HG03457 (cell line): ENCODE results near the gene DENND4B.
"Not testable (repeated sequence)": the region's sequence is repeated elsewhere in the genome, so short reads cannot be mapped to it uniquely, and the experiment has no call there.

ENCODE experiments used
- ATAC-seq: cut with Tn5 transposase; IDR thresholded peaks from one replicate; pipeline ENCODE4 v1.9.1; 2021; ENCODE audit warnings: moderate number of reproducible peaks; ENCODE audit not compliant: unreplicated experiment

Gene DENND4B

DNA sequence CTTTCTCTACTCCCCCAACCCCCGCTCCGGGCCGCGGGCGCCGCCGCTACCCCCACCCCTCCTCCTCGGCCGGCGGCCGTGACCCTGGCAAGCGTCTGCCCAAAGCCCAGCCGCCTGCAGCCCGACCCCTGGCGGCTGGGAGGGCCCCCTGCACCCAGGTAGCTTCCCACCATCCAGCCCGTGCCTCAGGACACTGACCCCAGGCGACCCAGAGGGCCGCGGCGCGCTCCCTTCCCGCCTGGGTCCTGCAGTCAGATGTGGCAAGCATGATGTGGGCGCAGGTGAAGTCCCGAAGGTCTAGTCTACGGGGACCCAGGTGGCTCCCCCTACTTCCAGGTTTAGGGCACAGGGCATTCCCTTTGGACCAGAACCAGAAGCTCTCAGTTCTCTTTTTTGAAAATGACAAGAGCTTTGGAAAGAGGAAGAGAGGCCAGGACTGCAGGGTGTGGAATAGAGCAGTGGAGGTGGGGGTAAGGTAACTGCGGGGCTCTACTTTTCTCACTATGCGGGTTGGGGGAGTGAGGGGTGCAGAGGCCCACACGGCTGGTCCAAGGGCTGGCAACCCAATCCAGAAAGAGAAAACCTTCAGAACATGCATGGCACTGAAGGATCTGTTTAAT, at the start of gene DENND4B:
TSS of gene DENND4B (minus strand) at position 97 of the 620 bp plus-strand sequence. CDS start 2,344 bp downstream, outside the sequence.
- ATAC-seq: peak; percentile 43

GRCh38 chr1:153995640-153996039, 49.1 kb upstream of the DENND4B start:
- ATAC-seq: no peak

GRCh38 chr1:153995202-153995601, 48.7 kb upstream of the DENND4B start:
- no peak for ATAC-seq

DNA sequence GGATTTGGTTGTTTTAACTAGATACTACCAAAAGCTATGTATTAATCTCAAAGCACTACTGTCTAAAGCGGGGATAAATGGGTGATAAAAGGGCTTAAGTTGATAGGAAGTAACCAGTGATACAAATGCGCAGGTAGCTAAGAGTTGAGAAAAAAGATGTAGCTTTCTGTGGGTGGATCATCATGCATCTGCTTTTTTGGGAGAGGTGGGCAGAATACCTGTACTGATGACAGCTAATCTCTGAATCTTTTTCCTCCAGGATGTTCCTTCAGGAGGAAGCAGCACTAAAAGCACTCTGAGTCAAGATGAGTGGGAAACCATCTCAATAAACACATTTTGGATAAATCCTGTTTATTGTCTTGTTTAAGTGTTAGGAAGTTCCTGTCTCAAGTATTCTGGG, 45.3 kb upstream of the DENND4B start:
- no peak for ATAC-seq

GRCh38 chr1:153991151-153991630, 44.7 kb upstream of the DENND4B start:
- ATAC-seq: no peak

DNA sequence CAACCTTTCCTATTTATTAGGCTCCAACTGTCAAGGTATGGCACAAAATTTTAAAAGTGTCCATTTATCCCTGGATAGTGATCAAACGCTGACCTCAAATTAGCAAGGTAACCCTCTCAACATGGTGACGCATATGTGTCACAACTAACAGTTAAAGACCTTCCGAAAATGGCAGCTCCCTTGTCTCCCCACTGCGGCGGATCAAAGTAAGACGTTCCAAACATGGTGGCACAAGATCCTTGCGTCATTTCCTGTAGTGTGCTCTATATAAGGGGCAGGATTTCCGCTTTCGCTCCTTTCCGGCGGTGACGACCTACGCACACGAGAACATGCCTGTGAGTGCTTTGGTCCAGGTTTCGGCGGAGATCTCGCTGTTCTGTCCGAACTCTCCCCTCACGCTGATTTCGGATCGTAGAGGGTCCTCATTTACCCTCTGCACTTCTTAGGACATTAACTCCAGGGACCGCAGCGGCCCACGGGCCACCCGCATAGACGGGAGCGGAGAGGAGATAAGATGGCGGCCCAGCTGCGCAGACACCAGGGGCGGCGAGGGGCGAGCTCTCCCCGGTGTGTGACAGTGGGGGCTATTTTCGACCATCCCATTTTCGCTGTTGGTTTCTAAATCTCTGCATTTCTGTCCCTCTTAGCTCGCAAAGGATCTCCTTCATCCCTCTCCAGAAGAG, 44.1 kb upstream of the DENND4B start, which contains the start of gene RPS27:
TSS of gene RPS27 (plus strand) at position 295 of the 683 bp plus-strand sequence. CDS start at position 330, 35 bp downstream.
- ATAC-seq: peak; percentile 50

GRCh38 chr1:153987621-153988020, 41.1 kb upstream of the DENND4B start:
- ATAC-seq: no peak

GRCh38 chr1:153985941-153986761, 39.6 kb upstream of the DENND4B start, which contains the start of gene RAB13:
TSS of gene RAB13 (minus strand) at chr1:153986339. CDS start at chr1:153986236, 103 bp downstream.
- ATAC-seq: no peak

GRCh38 chr1:153985341-153985912, 38.9 kb upstream of the DENND4B start:
- no peak for ATAC-seq

- ATAC-seq: no peak
Observed at GRCh38 chr1:153984123-153984894, 37.8 kb upstream of the DENND4B start.

DNA sequence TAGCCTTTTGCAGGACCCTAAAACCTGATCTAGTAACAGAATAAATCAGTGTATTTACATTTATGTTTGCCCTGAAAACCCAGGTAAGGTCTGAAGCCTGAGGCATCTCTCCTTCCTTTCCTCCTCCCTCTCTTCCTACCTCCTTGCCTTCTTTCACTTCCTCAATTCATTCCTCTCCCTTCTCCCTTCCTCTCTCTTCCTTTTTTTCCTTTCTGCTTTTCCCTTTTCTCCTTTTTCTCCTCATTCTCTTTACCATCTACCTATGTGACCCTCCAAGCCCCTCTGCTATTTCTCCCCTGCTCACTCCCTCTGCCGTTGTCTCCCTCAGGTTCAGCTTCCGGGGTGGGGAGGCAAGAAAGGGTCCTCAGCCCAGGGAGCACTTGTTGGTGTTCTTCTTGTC, 35.2 kb upstream of the DENND4B start:
- ATAC-seq: not testable (repeated sequence)

GRCh38 chr1:153979091-153979490, 32.6 kb upstream of the DENND4B start:
- not testable (repeated sequence) for ATAC-seq

GRCh38 chr1:153978274-153978909, 31.9 kb upstream of the DENND4B start:
- ATAC-seq: no peak

- ATAC-seq: peak; percentile 62
Observed at GRCh38 chr1:153977250-153978240, 31.0 kb upstream of the DENND4B start, which contains the start of gene JTB. TSS of gene JTB (minus strand) at chr1:153977674. CDS start at chr1:153977252, 422 bp downstream.

DNA sequence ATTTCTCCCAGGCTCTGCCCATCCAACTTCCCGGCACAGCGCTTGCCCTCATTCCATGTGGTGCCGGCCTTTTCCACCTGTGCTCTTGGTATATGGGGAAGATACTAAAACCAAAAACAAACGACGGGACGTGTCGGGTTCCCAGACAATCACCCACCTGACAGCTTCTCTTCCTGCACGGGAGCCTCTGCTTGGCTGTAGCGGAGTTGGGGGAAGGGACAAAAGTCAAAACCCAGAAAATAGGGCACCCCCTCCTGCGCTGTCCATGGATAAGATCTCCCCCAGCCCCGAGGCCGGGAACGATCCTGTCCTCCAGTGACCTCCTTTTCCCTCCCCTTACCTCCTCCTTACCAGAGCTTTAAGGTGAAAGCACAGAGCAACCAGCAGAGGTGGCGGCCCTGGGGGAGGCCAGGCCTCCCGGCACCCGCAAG, 30.3 kb upstream of the DENND4B start:
- no peak for ATAC-seq

DNA sequence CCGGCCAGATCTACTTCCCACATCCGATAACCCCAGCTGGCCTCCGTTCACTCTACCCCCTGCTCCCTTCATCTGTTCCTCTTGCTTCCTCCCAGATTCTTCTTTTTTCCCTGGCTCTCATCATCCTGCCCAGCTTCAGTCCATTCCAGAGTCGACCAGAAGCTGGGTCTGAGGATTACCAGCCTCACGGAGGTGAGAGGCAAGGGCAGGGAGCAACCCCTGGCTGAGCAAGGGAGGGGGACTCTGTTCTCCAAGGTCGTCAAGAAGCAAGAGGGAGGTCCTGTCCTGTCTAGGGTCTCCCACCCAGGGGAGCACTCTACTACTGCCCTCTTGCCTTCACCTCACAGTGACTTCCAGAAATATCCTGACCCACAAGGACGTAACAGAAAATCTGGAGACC, 27.0 kb upstream of the DENND4B start:
- no peak for ATAC-seq

- ATAC-seq: no peak
Observed at GRCh38 chr1:153973071-153973470, 26.6 kb upstream of the DENND4B start.

DNA sequence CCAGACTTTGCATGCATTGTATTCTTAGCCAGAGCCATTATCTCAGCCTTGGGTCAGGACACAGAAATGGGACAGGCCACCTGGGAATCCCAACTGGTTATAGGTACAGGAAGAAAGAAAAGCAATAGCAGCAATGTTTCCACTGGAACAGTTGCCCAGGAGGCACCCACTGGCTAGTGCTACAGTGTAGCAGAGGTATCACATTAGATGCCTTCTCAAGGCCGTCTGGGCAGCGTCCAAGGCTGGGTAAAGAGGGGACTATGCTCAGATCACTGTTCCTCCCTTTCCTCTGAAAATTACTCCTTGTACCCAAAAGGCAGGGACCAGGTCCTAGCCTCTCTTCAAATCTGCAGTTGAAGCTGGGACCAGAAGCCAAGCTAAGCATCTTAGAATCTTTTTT, 23.8 kb upstream of the DENND4B start:
- ATAC-seq: no peak
